ENCODE results near the gene IL17REL.

The IL17REL gene

DNA sequence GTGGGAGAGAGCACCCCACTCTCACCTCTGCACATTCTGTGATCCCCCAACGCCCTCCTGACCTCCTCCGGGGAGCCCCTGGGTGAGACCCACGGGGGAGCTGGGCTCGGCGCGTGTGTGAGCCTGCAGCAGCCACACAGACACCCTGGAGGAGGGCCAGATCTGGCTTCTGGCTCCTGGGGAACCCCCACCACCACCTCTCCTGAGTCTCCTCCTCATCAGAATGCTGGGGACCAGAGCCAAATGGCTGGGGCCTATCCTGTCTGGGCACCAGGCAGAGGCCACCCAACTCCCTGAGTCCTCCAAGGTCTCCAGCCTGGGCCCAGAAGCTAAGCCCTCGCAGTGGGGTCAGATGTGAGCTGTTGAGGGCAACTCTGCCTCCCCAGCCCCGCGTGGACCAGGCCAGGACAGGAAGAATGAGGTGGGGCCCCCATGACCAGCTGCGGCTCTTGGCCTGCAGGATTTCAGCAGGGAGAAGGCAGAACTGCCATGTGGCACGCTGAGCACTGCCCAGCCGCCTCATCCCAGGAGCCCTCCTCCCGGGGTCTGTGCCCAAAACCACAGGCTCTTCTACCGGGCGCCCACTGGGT, 57.5 kb downstream of the IL17REL start:
- no peak for DNase-seq

DNA sequence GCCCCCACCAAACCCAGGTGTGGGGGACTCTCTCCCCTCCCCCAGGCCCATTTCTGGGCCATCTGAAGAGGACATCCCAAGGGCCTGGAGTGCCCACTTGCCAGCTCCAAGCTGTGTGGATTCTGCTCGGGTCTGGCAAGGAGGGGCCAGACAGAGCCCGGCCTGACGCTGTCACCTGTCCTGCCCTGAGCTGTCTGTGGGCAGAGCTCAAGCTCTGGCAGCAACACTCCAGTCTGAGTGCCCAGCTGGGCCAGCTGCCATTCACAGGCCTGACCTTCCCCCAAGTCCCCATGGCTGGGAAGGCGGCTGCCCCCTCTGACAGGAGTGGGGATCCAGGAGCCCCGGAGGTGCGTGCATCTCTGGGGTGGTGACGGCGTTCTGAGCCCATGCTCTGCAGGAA, 58.2 kb downstream of the IL17REL start:
- no peak for DNase-seq

GRCh38 chr22:49953680-49954344, 58.8 kb downstream of the IL17REL start:
- no peak for DNase-seq

DNA sequence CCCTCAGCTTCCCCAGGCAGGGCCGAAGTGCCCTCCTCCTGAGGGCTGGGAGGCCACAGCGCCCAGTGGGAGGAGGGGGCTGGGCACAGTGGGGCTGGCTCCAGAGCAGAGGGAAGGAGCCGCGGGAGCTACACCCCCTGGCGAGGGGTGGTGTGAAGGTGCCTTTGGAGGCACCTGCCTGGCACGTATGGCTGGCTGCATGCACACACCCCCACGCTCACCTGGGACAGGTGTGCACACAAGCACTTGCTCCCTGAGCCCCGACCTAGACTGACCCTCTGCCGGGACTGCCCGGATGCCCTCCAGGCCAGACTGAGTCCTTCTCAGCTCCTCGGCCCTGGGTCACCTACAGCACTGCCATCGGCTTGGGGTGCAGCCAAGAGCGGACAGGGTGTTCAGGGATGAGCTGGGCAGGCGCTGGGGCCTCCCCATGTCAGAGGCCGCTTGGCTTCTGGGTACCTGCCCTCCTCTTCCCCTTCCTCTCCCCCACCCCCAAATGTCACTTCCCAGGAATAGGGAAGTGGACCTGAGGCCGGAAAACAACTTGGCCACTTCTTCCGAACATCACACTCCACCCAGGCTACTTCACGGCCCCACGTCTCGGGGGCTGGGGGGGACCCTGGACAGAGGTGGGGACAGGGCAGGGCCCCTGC, 59.4 kb downstream of the IL17REL start:
- DNase-seq: no peak

DNA sequence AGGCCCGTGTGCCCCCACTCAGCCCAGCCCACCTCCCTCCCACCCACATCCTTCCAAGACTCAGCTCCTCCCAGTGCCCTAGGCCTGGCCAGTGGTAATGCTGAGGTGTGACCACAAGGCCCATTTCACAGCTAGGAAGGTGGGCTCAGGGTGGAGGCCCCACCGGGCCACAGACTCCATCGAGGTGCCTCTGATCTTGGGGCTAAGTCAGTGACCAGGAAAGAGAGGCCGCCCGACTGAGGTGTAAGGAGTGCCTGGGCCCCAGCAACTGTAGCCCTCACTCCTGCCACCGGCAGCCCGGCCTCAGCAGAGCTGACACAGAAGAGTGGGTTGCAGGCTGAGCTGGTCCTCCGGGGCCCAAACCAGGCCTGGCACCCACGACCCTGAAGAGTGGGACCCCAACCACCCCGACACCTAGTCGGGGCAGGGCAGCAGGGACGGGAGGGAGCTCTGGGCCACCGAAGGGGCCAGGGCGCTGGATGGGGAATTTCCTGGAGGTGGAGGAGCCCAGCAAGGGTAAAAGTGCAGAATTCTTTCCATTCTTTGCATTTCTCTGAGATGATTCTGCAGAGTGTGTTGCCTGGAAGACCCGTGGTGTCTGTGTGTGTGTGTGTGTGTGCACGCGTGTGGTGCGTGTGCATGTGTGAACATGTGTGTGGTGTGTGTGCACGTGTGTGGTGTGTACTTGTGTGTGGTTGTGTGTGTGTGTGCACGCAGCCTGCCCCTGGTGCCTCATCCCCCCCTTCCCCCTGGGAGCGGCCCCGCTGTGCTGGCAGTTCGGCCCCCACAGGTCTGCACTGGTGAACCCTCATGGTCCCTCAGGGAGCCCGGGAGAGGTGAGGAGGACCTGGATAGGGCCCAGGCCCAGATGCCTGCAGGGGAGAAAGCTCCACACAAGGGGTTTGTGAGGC, 60.3 kb downstream of the IL17REL start:
- no peak for DNase-seq

DNA sequence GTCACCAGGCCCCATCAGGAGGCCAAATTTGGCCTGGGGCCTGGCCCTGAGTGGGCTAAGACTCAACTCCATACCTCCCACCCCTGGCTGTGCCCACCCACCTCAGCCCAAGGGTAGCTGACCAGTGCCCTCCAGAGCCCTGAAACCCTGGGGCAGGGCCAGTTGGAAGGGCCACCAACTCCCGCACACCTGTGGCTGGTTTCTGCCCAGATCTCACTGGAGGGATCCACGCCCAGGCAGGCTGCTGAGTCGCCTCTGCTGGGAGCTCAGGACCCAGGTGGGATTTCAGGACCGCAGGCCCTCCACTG, 60.9 kb downstream of the IL17REL start:
- DNase-seq: no peak

- no peak for DNase-seq
Measured at GRCh38 chr22:49951000-49951677, 61.4 kb downstream of the IL17REL start.

DNA sequence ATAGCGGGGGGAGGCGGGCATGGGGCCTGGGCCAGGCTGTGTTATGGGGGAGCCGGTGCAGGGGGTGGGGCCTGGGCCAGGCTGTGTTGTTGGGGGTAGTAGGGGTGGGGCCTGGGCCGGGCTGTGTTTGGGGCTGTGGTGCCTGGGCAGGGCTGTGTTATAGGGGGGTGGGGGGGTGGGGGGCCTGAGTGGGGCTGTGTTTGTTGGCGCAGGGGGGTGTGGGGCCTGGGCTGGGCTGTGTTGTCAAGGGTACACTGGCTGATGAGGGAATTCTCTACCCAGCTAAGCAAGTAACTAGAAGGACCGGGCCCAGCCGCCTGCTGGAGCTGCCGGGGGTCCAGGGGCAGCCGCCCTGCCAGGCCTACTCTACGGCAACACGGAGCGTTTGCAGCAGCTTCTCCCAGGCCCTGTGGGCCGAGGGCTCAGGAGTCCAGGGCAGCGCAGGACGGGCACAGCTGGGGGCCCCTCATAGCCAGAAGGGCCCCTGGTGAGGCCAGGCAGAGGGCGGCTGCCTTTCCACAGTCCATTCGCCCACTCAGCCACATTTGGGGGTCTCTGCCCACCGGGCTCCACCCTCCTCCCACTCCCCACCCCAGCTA, 62.1 kb downstream of the IL17REL start:
- no peak for DNase-seq

DNA sequence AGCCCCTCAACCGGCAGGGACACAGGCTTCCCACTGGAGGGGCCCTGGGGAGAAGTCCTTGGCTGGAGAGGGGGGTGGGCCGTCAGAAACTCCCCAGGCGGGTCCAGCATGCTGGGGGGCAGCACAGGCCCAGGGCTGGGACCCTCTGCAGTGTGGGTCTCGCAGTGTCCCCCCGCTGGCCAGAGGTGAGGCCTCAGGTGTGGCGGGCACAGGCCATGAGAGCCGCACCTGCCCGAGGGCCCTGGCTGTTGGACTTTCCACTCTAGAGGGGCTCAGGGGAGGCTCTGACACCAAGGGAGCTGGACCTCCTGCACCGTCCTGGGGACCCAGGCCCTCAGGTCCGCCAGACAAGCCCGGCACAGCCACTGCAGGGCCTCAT, 62.7 kb downstream of the IL17REL start:
- no peak for DNase-seq

DNA sequence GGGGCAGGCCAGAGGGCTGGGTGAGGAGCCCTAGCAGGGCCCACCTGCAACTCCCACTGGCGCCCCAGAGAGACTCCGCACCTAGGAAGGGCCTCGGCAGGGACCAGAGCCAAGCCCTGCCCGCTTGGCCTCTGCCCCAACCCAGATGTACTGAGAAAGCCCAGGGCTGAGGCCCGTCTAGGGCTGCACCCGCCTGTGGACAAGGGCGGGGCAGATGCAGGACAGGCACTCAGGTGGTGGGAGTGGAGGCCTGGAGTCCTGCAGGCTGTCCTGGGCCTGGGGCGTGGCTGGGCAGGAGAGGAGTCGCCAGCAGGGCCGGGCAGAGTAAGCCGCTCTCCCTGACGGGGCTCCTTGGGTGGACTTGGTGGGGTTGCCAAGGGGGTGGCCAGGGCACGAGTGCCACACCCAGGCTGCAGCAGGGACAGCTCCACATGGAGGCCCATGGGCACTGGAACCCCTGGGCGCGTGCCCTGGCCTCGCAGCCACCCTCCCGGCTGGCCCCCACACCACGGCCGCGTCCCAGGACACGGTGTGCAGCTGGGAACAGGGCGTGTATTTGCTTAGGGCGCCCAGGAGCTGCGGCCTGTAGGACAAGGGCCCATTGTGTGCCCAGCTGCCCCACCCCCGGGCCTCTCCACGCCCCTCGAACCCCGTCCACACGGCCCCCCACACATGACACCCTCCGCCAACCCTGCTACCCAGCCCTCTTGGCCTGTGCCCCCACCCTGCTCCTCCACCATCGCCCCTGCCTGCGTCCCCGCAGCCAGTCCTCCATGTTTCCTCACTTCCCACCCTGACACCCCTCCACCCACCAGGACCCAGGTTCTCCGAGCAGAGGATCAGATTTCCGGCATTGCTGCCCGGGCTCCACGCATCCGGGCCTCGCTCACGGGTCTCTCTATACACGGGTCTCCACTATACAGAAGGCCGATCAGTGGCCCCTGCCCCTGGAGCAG, 63.3 kb downstream of the IL17REL start:
- no peak for DNase-seq

DNA sequence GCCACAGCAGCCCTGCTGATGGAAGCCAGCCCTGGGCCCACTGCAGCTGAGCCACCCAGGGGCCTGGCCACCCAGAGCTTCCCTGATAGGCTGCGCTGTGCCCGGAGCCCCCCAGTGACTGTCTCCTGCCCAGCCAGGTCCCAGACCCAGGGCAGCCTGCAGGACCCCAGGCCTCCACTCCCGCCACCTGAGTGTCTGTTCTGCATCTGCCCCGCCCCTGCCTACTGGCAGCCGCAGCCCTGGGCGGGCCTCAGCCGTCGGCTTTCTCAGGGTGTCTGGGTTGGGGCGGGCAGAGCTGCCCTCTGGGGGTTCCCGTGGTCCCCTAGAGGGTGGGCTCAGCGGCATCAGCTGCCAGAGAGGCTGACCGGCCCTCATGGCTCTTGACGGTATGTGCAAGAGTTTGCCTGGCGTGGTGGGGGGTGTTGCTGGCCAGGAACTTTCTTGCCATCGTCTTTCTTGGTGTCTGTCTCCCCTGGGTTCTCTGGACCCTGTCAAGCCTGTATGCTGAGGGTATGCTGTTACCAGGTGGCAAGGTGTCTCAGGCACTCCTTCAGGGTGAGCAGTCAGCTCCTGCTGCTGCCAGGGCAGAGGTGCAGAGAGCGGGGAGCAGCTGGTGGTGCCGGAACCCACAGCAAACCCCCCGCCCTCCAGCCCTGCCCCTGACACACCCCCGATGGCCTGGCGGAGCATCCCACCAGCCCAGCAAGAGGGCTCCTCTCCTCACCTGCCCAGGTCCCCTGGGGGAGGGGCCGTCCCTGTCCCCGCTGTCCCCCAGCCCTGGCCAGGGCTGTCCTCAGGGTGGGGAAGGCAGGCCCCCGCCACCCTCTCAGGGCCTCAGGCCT, 64.2 kb downstream of the IL17REL start:
- DNase-seq: no peak

- no peak for DNase-seq
Measured at GRCh38 chr22:49947296-49947622, 65.3 kb downstream of the IL17REL start.

- DNase-seq: no peak
Measured at GRCh38 chr22:49946612-49947295, 65.8 kb downstream of the IL17REL start.

- DNase-seq: peak; percentile 98
Measured at GRCh38 chr22:49945042-49945794, 67.3 kb downstream of the IL17REL start.
